Adrenal gland (tissue), 12 donors: ENCODE measurements around the gene CACNA1G. TPM values are rescaled to one million over a fixed set of nuclear protein-coding genes. Genes with fewer than 3 reads are reported as not detected.

Experiments used
- DNase-seq, 7 donors: peaks; one replicate each; pipeline ENCODE4 v3.0.0-alpha.2; 2019 to 2020
- H3K27ac ChIP-seq, 5 donors: fragments of 200-600 bp; sonication (generic) in 4 of 5; 1 replicate in 3 of 5; 2 replicates in 2 of 5; pipeline versions ENCODE4 v1.5.1 to v1.8.0; 2016 to 2020; ENCODE audit warnings: mild to moderate bottlenecking in 1 of 5
- H3K27me3 ChIP-seq: fragments of 200-600 bp; 2 replicates; pipeline ENCODE4 v1.8.0; 2021
- H3K36me3 ChIP-seq, 2 donors: fragments of 200-600 bp; replicated peaks in 1 of 2; 1 replicate in 1 of 2; 2 replicates in 1 of 2; pipeline versions ENCODE4 v1.5.1 to v1.8.0; 2018 to 2022
- H3K4me1 ChIP-seq, 2 donors: fragments of 200-600 bp; replicated peaks in 1 of 2; 1 replicate in 1 of 2; 2 replicates in 1 of 2; pipeline versions ENCODE4 v1.5.1 to v1.8.0; 2018 to 2021
- H3K4me3 ChIP-seq, 4 donors: fragments of 200-600 bp; sonication (generic) in 3 of 4; one replicate each; pipeline ENCODE4 v1.5.1; 2016 to 2018
- H3K9me3 ChIP-seq, 3 donors: fragments of 200-600 bp; sonication (generic) in 1 of 3; replicated peaks in 1 of 3; 1 replicate in 2 of 3; 2 replicates in 1 of 3; pipeline versions ENCODE4 v1.5.1 to v1.8.0; 2016 to 2021
- POLR2A ChIP-seq, 2 donors: fragments of 450-650 bp; IDR thresholded peaks; one replicate each; pipeline ENCODE4 v1.6.1; 2017; ENCODE audit warnings: antibody characterized with exemption in 2 of 2, mild to moderate bottlenecking in 2 of 2, moderate library complexity in 1 of 2
- WGBS, 4 donors: extraction: QIAGEN DNeasy Blood & Tissue Kit in 2 of 4; methylation state at CpG; one replicate each; pipeline versions ENCODE4 v1.1.5 to v1.1.7; 2013 to 2017; 5-methylcytosine and 5-hydroxymethylcytosine counted together
- intact Hi-C, 2 donors: fragments of 100-400 bp; cut with DNase I; formaldehyde crosslinking; loops; one replicate each; pipeline versions ENCODE4 v1.14.1 to v1.15.0; 2022 to 2023
- polyA plus RNA-seq, 3 donors: library from polyadenylated mRNA; stranded (reverse); fragments of 200-250 nt in 2 of 3; fragments of 350-450 nt in 1 of 3; fragmentation: Illumina TruSeq in 1 of 3; extraction: RNeasy Lipid Tissue Mini Kit (QIAGEN cat#74804) in 1 of 3; gene quantifications; one replicate each; pipeline ENCODE4 v1.2.3, GENCODE V29; 2013 to 2014
- total RNA-seq, 9 donors: library from RNA; depleted of rRNA in 4 of 9; stranded (reverse); fragments of >200 nt in 4 of 9; fragments of 120-200 nt in 1 of 9; fragmentation: NEBNext Ultra II Directional in 1 of 9; extraction: Animal tissue kit (Norgen Biotek cat#: 25700) in 1 of 9; gene quantifications; one replicate each; pipeline versions ENCODE4 v1.1.0 to v1.2.4, GENCODE V29; 2013 to 2023
- TF ChIP-seq, protein P1 (sequence below), 6 experiments: fragments of 450-650 bp in 4 of 6; fragments of 200-600 bp in 2 of 6; sonication (generic) in 1 of 6; IDR thresholded peaks; 1 replicate in 5 of 6; 2 replicates in 1 of 6; pipeline versions ENCODE4 v1.5.1 to v1.8.0; 2016 to 2021; ENCODE audit warnings: antibody characterized with exemption in 6 of 6, mild to moderate bottlenecking in 2 of 6, moderate library complexity in 1 of 6
- donor health status: healthy with polysubstance abuse.
- donor health status: Bipolar disorder and iron deficiency.
- donor health status: DM: yes; HTN: yes; CAD: no.
- donor health status: DM: no; HTN: no; CAD: no.
- donor health status: DM: no; HTN: no; CAD: no.
- donor health status: DM: yes; HTN: yes; CAD: no.

Gene CACNA1G
- total and polyA plus RNA-seq, 12 donors, result 0.05 to 2.6 (median 0.14) TPM; not detected in 1

DNA sequence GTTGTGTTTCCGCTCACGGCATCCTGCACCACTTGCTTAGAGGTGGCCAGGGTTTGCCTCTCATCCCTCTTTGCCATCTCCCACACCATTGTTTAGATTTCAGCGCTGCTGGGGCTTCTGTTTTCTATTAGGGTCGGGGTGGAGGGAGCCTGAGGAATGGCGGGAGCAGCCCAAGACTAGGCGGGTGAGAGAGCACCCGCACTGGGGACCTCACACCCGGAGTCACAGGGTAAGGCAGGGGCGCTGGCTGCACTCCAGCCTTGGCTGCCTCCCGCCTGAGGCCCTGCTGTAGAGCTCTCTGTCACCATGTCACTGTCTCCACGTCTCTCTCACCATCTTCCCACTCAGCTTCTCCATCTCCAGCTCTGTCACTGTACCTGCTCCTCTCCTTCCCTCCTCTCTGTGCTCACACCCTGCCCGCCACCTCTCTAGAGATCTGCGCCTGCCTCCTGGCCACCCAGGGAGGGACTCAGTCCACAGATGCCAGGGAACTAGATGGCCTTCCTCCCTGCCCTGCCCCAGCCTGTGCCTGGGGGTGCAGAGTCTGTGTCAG, 41.4 kb downstream of the CACNA1G start:
- H3K36me3 ChIP-seq, result no peaks in the 10 kb centered on the region
- peaks cover 0 to 8% of the 10 kb centered on the region in 2 donors for H3K4me1 ChIP-seq
- H3K4me3 ChIP-seq, result no peak overlapping the region
- 80 to 83% (median 81%) methylated on average over 13 of the region's 13 CpGs for WGBS, 4 donors
- H3K27me3 ChIP-seq, result no peaks in the 10 kb centered on the region
- no peak for DNase-seq
- TF ChIP-seq, protein P1, sequence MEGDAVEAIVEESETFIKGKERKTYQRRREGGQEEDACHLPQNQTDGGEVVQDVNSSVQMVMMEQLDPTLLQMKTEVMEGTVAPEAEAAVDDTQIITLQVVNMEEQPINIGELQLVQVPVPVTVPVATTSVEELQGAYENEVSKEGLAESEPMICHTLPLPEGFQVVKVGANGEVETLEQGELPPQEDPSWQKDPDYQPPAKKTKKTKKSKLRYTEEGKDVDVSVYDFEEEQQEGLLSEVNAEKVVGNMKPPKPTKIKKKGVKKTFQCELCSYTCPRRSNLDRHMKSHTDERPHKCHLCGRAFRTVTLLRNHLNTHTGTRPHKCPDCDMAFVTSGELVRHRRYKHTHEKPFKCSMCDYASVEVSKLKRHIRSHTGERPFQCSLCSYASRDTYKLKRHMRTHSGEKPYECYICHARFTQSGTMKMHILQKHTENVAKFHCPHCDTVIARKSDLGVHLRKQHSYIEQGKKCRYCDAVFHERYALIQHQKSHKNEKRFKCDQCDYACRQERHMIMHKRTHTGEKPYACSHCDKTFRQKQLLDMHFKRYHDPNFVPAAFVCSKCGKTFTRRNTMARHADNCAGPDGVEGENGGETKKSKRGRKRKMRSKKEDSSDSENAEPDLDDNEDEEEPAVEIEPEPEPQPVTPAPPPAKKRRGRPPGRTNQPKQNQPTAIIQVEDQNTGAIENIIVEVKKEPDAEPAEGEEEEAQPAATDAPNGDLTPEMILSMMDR (IDR thresholded peaks at IDR 0.05), result no peak
- TF ChIP-seq POLR2A (IDR thresholded peaks at IDR 0.05), result no peak
- no peak overlapping the region for H3K27ac ChIP-seq
- H3K9me3 ChIP-seq, result no peaks in the 10 kb centered on the region
- intact Hi-C loops, result no loop called here

DNA sequence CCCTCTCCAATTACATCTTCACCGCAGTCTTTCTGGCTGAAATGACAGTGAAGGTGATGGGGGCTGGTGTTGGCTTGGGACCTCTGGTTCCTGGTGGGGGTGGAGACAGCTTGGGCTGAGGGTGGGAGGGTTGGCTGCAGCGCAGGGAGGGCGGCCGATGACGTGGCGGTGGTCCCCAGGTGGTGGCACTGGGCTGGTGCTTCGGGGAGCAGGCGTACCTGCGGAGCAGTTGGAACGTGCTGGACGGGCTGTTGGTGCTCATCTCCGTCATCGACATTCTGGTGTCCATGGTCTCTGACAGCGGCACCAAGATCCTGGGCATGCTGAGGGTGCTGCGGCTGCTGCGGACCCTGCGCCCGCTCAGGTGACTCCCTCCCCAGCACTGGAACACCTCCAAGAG, 42.3 kb downstream of the CACNA1G start:
- no peak for TF ChIP-seq POLR2A (IDR thresholded peaks at IDR 0.05)
- TF ChIP-seq, protein P1 (IDR thresholded peaks at IDR 0.05), result no peak
- Histone ChIP-seq H3K4me1 (peaks cover 0 to 8% of the 10 kb centered on the region in 2 donors), H3K36me3 (no peaks in the 10 kb centered on the region), H3K27ac (no peak overlapping the region), H3K27me3 (no peaks in the 10 kb centered on the region), H3K9me3 (no peaks in the 10 kb centered on the region), H3K4me3 (no peak overlapping the region)
- intact Hi-C loops, result no loop called here
- DNase-seq, result no peak
- 79 to 94% (median 86%) methylated on average over 3 to 18 of the region's 18 CpGs for WGBS, 4 donors

DNA sequence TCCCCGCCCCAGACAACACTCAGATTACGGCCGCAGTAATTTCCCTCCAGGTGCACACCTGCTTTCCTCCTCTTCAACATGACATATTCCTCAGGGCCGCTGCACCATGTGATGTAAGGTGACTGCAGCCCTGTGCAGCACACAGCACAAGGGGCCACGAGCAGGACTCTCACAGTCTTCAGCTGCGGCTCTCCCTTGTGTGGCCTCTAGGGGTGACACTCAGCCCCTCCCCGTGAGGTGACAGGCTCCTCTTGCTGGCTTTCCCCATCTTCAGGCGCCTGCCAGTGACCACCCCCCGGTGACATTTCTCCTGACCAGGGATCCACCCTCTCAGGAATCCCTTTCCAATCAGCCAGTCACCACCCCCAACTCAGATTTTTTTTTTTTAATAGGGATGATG, 42.8 kb downstream of the CACNA1G start:
- Histone ChIP-seq H3K36me3 (no peaks in the 10 kb centered on the region), H3K27me3 (no peaks in the 10 kb centered on the region), H3K4me3 (no peak overlapping the region), H3K27ac (no peak overlapping the region), H3K9me3 (no peaks in the 10 kb centered on the region), H3K4me1 (peaks cover 0 to 8% of the 10 kb centered on the region in 2 donors)
- DNase-seq, result no peak
- 61 to 87% (median 73%) methylated on average over 8 to 9 of the region's 9 CpGs for WGBS, 4 donors
- intact Hi-C loops, result no loop called here
- no peak for TF ChIP-seq POLR2A (IDR thresholded peaks at IDR 0.05)
- TF ChIP-seq, protein P1 (IDR thresholded peaks at IDR 0.05), result no peak

DNA sequence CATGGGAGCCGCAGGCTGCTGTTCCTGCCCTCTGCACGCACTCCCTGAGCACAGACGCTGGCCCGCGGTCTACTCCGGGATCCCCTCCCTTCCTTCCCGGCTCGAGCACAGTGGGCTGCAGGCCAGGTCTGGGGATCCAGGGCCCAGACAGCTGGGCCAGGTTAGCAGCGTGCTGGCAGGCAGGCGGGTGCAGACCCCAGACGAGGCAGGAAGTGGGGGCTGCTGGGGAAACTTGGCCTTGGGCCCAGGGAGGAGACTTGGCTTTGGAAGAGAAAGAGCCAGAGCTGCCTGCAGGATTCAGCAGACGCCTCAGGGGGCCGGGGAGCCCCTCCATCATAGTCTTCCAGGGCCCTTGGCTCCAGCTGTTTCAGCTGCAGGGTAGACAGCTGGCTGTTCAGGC, 44.0 kb downstream of the CACNA1G start:
- no peak overlapping the region for H3K27ac ChIP-seq
- 20 to 38% (median 32%) methylated on average over 2 to 13 of the region's 13 CpGs for WGBS, 4 donors
- peaks cover 0 to 8% of the 10 kb centered on the region in 2 donors for H3K4me1 ChIP-seq
- no peaks in the 10 kb centered on the region for H3K9me3 ChIP-seq
- no peak overlapping the region for H3K4me3 ChIP-seq
- TF ChIP-seq, protein P1 (IDR thresholded peaks at IDR 0.05), result no peak
- no peak for TF ChIP-seq POLR2A (IDR thresholded peaks at IDR 0.05)
- H3K36me3 ChIP-seq, result no peaks in the 10 kb centered on the region
- intact Hi-C loops, result no loop called here
- no peaks in the 10 kb centered on the region for H3K27me3 ChIP-seq
- peak in 4 of 7 donors; percentile 27 to 59 (median 36) for DNase-seq
